Right renal pelvis (tissue), 4 donors: ENCODE data around the gene TUBB. TPM values are rescaled to one million over a fixed set of nuclear protein-coding genes. Genes with fewer than 3 reads are reported as not detected.
"Not testable (repeated sequence)": the region's sequence is repeated elsewhere in the genome, so short reads cannot be mapped to it uniquely, and the experiment has no call there.

Experiments
- DNase-seq, 4 donors: peaks; one replicate each; pipeline ENCODE4 v3.0.0-alpha.2; 2013; ENCODE audit warnings: low read depth in 4 of 4, low spot score in 3 of 4, missing footprints in 1 of 4
- polyA plus RNA-seq, 4 donors: library from polyadenylated mRNA; unstranded; fragments of 120-200 nt; gene quantifications; one replicate each; pipeline ENCODE4 v1.2.1, GENCODE V29; 2013; ENCODE audit not compliant: insufficient read length in 4 of 4

Gene TUBB
- polyA plus RNA-seq, 4 donors: 1,131 to 1,274 (median 1,215) TPM

- DNase-seq: peak; percentile 94 to 99 (median 98)
These were observed 2.9 kb upstream of the TUBB start, which contains the start of gene MDC1 for GRCh38 chr6:30717129-30717844. Gene MDC1 (minus strand): TSS chr6:30717281. CDS start chr6:30715175, 2,106 bp downstream.

DNA sequence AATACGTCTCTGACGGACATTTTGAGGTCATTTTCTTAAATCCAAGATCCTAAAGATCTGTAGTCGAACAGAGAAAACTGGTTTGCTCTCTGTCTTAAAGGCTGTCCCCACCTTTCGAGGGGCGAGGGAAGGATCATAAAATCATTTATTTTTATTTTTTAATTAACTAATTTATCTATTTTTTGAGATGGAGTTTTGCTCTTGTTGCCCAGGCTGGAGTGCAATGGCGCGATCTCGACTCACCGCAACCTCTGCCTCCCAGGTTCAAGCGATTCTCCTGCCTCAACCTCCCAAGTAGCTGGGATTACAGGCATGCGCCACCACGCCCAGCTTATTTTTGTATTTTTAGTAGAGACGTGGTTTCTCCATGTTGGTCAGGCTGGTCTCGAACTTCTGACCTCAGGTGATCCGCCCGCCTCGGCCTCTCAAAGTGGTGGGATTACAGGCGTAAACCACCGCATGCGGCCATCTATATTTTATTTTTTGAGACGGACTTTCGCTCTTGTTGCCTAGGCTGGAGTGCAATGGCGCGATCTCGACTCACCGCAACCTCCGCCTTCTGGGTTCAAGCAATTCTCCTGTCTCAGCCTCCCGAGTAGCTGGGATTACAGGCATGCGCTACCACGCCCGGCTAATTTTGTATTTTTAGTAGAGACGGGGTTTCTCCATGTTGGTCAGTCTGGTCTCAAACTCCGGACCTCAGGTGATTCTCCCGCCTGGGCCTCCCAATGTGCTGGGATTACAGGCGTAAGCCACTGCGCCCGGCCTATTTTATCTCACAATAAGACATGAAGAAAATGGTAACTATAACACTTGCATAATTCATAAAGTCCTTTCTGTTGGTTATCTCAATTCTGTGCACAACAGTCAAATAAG is 2.1 kb upstream of the TUBB start:
- not testable (repeated sequence) for DNase-seq

GRCh38 chr6:30719356-30719755 is 796 bp upstream of the TUBB start:
- DNase-seq: no peak

DNA sequence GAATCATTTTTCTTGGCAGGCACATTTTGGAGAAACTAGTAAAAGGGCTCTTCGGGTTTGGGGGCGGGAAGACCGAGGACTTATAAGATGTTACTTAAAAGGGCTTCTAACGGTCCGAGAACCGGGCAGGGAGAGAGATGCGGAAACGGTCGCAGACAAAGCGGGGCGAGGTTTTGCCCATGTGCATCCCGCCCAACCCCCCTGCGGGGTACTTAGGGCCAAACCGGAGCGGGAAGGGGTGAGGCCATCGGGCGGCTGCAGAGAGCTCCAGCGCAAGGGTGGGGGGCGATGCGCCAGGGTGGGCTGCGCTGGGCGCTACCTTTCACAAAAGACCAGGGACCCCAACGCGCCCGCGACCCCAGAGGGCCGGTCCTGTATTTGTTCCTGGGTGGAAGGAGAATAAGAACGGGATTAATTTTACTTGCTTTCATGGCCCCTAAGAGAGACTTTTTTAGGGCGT is 616 bp downstream of the TUBB start:
- DNase-seq: peak in 1 of 4 donors; percentile 39

- DNase-seq: peak in 3 of 4 donors; percentile 83 to 88 (median 83)
These were observed 1.3 kb downstream of the TUBB start for GRCh38 chr6:30721198-30722024.

GRCh38 chr6:30722025-30722279 is 1.8 kb downstream of the TUBB start:
- DNase-seq: not testable (repeated sequence)

GRCh38 chr6:30722280-30723112 is 2.3 kb downstream of the TUBB start:
- peak in 3 of 4 donors; percentile 67 to 81 (median 73) for DNase-seq

- DNase-seq: not testable (repeated sequence)
These were observed 3.1 kb downstream of the TUBB start for GRCh38 chr6:30723159-30723842.

DNA sequence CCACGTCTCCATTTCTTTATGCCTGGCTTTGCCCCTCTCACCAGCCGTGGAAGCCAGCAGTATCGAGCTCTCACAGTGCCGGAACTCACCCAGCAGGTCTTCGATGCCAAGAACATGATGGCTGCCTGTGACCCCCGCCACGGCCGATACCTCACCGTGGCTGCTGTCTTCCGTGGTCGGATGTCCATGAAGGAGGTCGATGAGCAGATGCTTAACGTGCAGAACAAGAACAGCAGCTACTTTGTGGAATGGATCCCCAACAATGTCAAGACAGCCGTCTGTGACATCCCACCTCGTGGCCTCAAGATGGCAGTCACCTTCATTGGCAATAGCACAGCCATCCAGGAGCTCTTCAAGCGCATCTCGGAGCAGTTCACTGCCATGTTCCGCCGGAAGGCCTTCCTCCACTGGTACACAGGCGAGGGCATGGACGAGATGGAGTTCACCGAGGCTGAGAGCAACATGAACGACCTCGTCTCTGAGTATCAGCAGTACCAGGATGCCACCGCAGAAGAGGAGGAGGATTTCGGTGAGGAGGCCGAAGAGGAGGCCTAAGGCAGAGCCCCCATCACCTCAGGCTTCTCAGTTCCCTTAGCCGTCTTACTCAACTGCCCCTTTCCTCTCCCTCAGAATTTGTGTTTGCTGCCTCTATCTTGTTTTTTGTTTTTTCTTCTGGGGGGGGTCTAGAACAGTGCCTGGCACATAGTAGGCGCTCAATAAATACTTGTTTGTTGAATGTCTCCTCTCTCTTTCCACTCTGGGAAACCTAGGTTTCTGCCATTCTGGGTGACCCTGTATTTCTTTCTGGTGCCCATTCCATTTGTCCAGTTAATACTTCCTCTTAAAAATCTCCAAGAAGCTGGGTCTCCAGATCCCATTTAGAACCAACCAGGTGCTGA is 3.9 kb downstream of the TUBB start:
- not testable (repeated sequence) for DNase-seq

DNA sequence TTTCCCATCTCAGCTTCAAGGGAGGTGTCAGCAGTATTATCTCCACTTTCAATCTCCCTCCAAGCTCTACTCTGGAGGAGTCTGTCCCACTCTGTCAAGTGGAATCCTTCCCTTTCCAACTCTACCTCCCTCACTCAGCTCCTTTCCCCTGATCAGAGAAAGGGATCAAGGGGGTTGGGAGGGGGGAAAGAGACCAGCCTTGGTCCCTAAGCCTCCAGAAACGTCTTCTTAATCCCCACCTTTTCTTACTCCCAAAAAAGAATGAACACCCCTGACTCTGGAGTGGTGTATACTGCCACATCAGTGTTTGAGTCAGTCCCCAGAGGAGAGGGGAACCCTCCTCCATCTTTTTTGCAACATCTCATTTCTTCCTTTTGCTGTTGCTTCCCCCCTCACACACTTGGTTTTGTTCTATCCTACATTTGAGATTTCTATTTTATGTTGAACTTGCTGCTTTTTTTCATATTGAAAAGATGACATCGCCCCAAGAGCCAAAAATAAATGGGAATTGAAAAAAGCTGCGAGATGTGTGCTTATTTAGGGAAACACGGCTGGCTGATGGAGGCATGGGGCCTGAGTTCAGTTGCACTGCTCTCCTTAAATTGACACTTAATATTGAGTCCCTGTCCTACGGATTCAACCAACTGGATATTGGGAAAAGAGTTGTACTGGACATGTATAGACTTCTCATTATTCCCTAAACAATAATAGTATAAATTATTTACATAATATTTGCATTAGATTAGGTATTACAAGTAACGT is 4.9 kb downstream of the TUBB start:
- DNase-seq: no peak

DNA sequence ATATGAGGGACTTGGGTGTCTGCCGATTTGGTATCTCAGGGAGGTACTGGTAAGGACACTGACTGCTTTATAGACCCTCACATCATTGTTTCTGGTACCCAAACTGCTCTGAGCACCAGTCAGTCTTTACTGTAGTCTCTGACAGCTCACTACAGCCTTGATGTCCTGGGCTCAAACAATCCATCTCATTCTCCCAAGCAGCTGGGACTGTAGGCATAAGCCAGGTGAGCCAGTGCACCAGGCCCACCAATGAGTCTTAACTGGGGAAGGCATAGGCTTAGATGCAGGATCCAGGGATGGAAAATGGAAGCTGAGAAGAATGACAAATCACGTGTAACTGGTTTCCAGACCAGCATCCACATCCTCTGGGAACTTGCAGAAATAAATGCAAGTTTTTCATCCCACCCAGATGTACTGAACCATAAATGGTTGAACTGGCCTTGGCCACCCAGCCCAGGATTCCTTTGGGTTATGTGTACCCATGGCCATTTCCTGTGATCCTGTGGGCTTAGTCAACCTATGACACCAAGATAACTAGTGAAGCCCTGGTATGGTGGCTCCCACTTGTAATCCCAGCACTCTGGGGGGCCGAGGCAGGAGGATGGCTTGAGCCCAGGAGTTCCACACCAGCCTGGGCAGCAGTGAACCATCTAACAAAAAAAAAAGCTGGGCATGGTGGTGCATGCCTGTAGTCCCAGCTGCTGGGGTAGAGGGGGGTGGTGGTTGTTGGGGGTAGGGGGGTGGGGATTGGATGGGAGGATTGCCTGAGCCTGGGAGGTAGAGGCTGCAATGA is 5.8 kb downstream of the TUBB start:
- DNase-seq: no peak

DNA sequence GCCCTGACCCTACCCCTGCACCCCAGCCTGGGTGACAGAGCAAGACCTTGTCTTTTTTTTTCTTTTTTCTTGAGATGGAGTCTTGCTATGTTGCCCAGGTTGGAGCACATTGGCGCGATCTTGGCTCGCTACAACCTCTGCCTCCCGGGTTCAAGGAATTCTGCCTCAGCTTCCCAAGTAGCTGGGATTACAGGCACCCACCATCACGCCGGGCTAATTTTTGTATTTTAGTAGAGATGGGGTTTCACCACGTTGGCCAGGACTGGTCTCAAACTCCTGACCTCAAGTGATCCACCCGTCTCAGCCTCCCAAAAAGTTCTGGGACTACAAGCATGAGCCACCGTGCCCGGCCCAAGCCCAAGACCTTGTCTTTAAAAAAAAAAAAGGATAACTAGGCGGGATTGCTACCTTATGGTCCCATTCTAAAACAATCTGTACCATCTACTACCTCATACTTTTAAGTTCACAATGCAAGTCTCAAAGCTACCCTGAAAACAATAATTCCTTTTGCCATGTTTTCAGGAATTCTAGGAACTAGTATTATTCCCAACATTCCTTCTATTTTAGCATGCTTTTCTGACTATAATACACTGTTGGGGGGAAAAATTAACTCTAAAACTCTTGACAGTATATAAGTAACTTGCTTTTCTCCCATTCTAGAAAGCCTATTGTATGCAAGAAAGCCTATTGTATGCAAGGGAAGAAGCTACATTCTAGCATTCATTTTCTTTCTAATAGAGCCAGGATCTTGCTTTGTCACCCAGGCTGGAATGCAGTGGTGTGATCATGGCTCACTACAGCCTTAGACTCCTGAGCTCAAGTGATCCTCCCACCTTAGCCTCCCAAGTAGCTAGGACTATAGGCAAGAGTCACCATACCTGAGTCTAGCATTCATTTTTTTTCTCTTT is 6.6 kb downstream of the TUBB start:
- DNase-seq: no peak

GRCh38 chr6:30727920-30728553 is 7.9 kb downstream of the TUBB start:
- DNase-seq: no peak

GRCh38 chr6:30730601-30731435 is 10.7 kb downstream of the TUBB start:
- DNase-seq: peak in 1 of 4 donors; percentile 38
